Stimulated activated CD8-positive, alpha-beta memory T cell treated with anti-CD3 and anti-CD28 coated beads, Interleukin-15, amount 100 ng/mL, for 48 hours (primary cell): ENCODE results near the gene TRIB2.

Source experiments
- DNase-seq, 2 donors: peaks; one replicate each; pipeline ENCODE4 v3.0.0-alpha.2; 2020; ENCODE audit warnings: low read depth in 2 of 2

TRIB2 gene

DNA sequence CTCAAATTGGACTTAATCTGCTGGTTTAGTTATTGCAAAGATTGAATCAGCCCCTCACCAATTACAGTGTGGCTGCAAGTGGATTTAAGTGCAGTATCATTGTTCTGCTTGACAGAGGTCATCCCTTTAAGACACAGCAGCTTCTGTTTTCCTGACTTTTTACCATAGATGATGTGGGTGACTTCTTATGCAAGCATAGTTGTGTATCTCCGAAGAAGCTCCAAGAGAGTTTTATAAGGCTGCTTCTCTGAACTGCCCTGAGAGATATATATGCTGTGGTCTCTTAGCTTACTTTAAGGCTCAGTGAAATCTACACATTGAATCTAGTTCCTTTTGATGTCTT, 3.5 kb downstream of the TRIB2 start:
- DNase-seq = no peak

DNA sequence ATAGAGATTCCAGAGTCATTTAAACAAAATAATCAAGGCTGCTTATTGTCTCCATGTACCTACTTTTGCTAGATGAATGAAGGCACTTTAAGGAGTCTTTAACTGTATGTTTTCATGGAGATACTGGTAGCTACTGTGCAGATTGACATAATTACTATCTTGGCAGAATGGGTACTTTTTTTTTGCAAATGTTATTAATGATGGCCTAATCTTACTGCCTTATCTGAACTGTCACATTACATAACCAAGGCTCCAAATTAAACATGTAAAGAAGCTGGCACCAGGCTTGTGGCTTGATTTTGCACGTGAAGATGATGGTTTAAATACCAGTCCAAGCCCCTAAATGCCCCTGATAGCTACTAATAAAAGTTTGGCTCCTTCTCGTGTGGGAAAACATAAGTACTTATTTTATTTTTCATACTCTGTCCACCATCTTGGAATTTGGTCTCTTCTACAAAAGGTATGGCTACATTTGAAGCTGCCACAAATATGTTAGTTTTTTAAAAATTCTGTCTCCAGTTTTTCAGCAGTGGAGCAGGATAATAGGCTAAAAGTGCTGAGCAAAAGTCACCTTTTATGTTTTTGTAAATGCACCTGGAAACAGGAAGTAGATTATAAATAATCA, 4.1 kb downstream of the TRIB2 start:
- no peak for DNase-seq

DNA sequence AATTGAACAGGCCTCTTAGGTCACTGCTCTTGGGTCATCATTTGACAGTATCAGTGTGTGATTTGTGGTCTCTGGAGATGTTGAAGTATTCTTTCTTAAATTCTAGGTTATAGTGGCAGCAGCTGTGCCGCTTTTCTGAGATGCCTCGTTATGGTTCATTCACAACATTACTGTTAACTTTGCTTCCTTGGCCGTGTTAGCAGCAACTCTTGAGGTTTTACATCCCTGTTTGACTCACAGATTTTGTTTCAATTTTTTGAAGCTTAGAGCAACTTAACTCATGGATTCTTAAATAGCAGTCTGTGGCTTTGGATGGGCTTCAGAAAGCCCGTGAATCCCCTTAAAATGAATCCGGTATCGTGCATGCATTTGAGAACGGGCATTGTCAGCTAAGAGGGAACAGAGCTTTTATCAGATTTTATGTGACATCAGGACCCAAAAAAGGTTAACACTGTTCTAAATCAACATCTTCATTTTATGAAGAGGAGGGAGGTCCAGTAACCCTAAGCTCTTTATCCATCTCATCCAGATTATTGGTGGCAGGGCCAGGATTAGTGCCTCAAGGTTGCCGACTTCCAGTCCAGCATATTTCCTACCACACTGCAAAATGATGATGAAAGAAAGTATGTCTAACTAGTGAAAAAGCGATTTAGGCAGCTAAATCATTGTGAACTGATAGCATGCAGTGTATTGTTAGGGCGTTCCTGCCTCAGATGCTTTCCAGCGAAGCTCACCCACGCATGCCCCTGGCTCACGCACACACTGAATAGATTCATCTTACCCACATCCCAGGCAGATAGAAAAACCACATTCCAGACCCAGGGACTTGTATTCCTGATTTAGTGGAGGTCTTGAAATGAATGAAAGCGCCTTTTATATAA, 5.1 kb downstream of the TRIB2 start:
- DNase-seq = no peak

DNA sequence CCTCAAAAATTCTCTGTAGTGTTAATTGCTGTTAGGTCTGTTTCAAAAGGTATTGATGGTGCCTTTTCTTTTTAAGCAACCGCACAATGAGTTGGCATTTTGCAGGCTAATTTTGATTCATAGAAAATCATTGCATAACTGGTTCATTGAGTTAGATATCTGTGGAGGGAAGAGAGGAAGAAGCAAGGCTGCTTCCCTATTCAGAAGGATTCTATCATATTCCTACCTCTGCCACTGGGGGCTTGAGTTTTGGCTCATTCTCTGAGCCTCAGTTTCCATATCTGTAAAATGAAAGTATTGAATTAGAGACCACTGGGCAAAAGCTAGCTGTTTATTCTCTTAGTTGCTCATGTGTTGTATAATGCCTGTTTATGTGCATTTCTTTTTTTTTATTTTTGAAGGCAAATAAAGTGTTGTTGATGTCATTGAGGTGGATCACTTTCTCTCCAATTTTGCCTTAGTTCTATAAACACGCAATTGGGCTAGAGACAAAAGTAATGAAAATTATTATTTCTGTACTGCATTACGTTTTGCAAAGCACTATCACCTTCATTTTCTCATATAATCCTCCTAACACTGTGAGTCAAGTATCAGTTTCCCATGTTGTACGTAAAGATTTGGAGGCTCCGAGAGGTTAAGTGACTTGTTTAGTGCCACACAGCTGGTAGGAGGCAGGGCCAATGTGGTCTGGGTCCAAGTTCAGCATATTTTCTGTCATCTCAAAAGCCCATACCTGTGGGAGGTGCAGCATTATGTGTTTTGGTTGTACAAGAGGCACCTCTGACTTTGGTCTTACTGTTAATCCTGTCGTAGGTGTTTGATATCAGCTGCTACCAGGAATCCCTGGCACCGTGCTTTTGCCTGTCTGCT, 5.9 kb downstream of the TRIB2 start:
- DNase-seq = no peak

DNA sequence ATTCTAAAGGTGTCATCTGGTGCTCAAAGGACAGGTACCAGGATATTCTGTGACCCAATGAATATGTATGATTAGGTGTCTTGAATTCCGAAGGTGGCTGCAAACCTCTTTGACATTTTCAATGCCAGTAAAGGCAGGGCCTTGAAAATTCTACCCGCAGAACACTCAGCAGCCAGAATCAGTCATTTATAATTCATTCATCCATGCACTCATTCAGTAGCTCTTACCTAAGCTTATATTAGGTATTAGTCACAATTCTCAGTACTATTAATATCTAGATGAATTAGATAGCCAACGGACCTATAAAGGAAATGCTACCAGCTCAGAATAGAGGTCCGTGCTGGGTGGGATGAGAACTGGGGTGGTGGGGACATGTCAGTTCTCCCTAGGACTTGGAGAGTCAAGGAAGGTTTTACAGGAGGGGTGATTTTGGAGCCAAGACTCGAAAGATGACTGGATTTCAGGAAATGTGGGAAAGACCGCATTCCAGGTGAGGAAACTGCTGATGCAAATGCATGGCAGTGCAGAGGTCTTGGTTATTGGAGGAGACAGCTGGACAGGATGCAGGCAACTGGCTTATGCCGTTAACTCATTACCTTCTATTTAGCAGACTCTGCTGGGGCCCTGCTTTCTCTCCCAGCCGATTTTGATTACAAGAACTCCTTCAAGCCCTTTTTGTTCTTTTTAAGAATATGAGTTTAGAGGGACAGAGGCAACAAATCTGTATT, 7.2 kb downstream of the TRIB2 start:
- no peak for DNase-seq

DNA sequence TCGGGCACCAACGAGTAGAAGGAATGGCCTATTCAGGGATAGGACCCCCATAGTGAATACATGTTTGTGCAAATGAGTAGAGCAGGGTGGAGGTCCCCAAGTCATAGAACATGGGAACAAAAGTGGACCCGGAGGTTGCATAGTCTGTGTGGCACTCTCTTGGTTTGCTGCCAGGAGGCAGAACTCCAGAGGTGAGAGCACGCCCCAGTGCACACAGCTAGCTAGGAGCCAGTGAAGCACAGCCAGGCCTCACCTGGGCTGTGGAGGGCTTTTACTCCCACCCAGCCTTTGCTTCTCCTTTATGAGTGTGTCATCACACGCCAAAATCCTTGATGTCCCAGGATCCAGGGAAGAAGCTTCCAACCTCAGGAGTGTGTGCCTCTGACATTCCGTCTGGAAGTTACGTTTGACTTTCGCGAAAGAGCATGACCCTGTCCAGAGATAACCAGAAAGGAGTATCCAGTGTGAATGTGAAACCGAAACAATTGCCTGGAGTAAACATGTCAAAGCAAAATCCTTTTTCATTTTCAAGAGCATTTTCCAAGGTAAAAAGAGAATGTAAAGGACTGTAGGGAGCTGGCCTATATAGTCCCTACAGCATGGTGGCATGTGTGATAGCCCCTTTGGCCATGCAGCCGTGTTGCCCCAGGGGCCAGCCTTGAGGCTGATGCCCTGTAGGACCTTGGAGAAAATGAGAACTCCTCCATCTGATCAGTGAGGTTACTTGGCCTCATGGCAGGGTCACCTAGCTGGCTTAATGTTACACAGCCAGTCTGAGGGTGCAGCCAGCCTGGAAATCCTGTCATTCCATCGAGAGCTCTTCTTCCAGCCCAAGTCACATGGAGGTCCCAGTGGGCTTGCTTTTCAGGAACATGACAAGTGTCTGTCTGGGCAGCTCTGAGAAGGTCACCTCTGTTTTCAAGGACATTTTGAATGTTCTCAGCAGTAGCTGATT, 8.8 kb downstream of the TRIB2 start:
- DNase-seq = no peak

DNA sequence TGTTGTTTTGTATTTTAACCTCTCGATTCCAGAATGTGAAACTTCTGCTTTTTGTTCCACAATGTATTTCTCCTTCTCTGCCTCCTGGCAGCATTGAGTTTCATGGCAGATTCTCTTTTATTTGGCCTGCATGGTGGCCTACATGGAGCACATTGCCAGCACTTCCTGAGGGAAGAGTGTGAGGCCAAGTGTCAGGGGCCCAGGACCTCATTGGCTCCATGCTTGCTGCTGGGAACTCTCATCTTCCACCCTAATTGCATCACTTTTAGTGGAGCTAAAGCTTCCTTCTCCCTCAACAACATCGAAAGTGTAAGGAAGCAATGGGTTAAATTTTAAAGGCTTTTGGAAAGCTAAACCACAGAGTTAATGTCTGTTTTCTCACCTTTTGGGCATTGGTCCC, 9.5 kb downstream of the TRIB2 start:
- no peak for DNase-seq

DNA sequence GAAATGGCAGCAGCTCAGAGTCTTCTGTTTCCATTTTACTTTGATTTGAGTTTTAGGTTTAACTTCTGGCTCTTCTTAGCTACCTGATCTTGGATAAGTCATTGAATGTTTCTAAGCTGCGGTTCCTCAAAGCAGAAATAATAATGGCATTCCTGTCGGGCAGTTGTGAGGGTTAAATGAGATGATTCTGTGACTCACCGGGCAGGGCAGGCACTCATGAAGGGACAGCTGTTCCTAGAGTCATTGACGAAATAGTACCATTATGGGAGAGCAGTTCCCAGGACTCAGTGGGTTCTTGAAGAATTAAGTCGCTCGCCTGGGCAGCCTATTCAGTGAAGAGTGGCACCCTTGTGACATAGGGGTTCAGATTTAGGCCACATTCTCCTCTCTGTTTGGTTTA, 10.3 kb downstream of the TRIB2 start:
- no peak for DNase-seq

DNA sequence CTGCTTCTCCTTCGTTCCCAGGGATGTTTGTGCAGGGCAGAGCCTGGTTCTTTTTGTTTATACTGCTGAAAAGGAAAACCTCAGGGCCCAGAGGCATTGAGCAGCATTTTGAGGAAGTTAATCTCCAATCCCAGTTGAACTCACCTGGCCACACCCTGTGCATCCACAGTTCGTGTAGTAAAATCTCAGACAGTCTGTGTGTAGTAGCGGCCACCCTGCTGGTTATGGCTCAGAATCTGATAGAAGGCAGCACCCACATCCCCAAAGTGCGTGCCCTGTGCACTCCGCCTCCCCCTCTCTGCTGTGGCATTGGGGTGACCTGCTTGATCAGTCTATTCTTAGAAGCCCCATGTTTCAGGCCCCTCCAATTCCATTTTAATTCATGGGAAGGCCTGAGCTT, 10.9 kb downstream of the TRIB2 start:
- DNase-seq = no peak

DNA sequence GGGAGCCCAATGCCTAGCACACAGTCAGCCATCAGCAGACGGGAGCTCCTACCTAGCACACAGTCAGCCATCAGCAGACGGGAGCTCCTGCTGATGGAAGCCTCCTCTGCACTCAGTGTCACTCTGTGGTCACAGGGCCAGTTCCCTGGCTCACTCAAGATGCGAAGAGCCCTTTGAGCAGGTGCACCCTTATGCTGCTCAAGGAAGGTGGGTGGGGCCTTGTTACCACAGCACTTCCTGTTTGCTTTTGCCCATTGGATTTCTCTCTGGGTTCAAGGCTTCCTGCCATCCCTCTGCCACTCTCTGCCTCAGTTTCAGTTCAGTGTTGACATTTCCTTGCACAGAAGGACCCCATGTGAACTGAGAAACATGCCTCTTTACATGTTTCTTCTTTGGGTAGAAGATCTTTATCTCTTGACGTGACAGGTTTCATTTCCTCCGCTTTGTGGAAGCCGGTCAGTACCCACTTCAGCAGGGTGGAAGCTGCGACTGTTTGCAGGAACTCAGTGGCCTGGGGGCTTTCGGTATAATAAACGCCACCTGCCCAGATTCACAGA, 11.6 kb downstream of the TRIB2 start:
- DNase-seq = peak in 1 of 2 donors; percentile 14

DNA sequence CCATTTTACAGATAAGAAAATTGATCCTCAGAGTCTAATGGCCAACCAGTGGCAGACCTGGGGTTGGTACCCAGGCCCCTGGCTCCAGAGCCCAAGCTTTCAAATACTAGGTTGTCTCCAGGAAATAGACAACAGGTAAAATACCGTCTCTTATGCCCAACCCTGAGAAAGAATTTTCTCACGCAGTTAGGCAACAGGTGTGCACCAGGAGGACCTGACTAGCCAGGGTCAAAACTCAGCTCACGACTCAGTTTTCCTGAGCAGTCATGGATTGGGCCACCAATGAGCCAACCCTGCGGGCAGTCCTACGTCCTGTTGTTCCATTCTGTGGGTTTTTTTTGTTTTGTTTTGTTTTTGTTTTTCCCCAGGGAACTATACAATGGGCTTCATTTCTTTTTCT, 13.5 kb downstream of the TRIB2 start:
- DNase-seq = no peak

DNA sequence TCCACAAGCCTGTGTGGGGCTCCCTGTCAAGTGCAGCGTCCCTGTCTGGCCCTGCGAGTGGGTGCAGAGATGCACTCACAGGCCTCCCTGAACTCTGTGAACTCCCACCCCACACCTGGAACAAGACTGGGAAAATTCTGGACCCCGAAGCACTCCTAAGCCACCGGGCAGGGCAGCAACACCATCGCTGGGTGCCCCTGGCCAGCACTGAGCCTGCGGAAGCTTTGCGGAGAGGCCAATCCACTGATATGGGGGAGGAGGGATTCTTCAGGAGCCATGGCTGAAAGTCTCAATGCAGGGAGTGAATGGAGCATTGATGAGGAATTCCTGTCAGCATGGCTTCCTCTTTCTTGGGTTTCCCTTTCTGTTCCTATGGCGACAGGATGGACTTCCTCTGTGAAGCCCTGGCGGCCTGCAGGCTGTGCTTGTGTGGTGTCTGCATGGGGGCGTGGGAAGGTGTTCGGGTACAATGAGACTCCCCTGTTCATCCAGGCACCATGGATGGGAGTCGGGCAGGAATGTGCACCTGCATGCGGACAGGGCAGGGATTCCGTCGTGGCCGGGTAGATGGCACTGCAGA, 15.1 kb downstream of the TRIB2 start:
- DNase-seq = no peak

DNA sequence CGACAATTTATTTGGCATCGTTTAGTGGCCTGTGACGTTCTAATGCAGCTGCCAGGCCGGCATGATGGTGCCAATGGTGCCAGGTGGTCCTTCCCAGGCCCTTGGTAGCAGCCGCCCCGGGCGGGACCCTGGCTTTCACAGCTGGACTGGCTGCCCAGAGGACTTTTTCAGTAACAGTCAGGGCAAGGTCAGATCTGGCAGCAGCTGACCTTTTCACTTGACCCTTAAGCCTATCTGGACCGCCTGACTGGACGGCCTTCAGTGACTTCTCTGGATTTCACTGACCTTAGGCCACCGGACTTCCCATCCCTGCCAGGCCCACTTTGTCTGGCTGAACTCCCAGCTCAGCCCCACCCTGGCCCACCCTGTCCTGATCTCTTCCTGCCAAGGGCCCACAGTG, 15.9 kb downstream of the TRIB2 start:
- no peak for DNase-seq

DNA sequence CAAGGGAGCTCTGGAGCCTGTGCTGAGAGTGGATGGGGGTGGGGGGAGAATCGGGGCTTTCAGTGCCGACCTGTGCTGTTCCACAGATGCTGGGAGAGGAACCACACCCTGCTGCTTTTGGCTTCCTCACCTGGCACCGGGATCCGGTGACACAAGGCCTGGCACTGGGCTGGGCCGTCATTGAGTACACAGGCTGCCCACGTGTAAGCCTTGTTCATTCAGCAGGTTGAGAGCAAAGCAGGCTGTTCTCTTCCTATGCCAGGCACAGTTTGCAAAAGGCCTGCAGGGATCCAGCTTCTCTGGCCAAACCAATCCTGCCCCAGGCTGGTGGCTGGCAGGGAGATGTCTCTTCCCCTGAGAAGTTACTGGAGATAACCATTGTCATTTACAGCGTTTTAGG, 17.1 kb downstream of the TRIB2 start:
- no peak for DNase-seq

DNA sequence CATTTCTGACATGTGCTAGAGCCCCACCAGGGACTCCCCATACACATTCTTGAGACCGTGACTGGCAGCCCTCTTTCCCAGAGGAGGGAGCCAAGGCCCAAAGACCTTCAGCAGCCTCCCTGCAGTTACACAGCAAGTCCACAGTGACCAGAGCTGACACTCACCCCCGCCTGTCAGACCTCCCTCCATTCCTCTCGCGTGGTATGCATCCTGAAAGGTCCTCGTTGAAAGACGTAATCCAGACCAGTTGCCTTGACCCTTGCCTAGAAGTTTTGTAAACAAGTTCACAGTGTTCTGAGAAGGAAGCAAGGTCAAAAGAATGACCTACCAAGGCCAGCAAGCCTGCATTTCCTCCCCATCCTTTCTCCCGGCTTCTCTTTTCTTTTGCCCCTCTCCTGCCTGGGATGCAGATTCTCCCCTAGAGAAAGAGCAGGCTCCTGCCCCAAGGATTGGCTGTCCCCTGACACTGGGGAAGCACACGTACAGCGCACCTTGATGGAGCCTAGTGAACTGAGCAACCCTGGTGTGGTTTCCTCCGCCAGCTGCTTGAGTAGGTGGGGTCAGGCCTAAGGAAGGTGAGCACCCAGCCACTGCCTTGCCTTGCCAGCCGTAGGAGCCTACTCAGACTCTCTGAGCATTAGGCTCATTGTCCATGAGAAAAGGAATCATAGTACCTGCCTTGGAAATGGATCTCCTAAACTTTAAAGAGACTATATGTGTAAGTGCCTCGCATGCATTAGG, 18.3 kb downstream of the TRIB2 start:
- no peak for DNase-seq

DNA sequence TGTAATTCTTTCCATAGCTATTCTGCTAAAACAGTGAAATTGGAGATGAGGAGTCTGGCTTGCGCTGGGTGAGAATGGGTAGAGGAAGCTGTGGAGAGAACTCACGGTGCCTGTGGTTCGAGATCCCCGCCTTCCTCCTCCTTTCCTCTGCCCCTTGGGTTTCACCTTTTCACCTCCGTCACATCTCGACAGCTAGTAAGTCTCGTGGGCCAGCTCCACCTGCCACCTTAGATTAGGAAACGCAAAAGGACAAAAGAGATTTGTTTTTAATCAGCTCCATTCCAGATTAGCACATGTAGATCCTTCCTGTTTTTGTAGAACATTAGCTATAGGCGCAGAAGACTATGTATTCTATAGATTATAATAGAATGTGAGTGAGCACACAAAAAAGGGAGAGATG, 20.6 kb downstream of the TRIB2 start:
- DNase-seq = no peak

DNA sequence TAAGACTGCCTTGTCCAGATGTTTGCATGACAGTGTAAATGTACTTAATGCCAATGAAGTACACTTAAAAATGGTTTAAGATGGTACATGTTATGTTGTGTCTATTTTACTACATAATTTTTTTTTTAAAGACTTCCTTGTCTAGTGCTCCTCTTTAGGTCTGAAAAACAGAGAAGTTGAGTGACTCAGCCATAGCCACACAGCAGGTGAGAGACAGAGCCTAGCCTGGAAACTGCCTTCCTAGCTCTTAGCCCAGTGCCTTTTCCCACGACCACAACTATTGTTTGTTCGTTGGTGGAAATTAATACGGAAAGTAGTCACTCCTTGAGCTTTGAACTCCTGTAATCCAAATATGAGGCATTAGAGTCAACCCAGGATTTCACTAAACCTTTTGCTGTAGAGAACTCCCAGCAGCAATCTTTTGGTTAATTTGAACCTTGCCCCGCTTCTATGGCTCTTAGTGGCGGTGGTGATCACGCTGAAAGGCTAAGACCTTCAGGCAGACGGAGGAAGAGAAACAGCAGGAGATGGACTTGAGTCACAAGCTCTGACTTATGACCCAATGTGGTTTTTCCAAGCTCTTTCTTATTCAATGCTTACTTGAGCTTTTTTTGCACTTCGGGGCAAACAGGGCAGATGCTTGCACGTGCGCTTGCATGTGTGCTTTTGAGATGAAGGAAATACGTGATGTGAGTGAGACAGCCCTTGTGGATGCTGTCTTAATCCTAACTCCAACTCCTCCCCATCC, 21.2 kb downstream of the TRIB2 start:
- no peak for DNase-seq

DNA sequence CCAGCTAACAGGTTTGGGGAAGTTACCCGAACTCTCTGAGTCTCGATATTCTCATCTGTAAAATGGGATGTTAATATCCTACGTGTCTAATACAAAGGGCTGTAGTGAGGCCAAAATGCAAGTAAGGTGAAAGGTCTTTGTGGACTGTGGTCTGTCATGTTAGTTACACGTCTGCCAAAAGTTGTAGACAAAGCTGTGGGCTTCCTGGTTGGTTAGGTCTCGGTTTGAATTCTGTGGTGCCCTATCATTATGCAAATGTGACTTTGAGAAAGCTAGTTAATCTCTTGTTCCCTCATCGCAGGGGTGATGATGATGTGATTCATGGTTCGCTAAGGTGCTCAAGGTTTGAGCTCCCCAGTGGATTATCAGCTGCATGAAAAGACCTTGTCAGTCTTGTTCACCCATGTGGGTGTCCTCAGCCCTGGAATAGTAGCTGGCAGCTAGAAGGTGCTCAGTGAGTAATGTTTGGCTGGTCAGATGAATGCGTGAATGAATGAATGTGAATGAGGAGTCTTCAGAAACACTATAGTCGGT, 23.1 kb downstream of the TRIB2 start:
- no peak for DNase-seq
